DND-41 (cell line): ENCODE results near the gene SERINC5.

ENCODE experiments used
- EZH2 ChIP-seq: IDR thresholded peaks from 3 replicates; pipeline ENCODE4 v1.6.1; 2012; ENCODE audit warnings: borderline replicate concordance, low read depth, mild to moderate bottlenecking, moderate library complexity, low read length, inconsistent platforms; ENCODE audit not compliant: severe bottlenecking
- TF ChIP-seq, protein P1 (sequence below): IDR thresholded peaks from 2 replicates; pipeline ENCODE4 v1.5.1; 2012; ENCODE audit warnings: borderline replicate concordance, low read length, moderate library complexity, mild to moderate bottlenecking; ENCODE audit not compliant: poor library complexity, severe bottlenecking; ENCODE audit errors: extremely low read depth

DNA sequence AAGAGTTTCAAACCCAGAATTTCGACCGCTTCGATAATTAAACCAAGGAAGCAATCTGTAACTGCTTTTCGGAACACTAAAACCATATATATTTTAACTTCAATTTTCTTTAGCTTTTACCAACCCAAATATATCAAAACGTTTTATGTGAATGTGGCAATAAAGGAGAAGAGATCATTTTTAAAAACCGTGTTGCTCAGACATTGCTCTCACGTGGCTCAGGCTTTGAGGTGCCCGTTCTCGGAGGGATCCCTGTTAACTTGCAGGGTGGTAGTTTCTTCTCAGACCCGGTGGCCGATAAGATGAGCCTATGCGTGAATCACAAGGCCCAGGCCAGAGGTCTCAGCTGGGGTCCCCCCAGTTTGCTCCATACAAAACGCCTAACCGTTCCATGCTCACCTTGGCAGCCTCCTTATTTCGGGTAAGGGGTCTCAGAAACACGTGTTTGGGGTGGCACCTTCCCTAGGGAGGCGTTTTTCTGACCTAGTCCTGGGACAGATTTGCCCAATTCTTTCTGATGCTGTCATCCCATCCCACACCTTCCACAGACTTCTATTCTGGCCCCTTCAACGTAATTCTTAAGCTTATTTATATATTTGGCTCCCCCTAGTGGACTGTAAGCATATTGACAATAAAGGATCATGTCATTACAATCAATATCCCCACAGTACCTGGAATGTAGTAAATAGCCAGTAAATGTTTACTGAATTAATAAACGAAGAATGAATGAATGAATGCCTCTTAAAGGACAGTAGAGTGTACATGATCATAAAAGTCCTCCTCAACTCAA, 172.6 kb downstream of the SERINC5 start:
- TF ChIP-seq, protein P1, sequence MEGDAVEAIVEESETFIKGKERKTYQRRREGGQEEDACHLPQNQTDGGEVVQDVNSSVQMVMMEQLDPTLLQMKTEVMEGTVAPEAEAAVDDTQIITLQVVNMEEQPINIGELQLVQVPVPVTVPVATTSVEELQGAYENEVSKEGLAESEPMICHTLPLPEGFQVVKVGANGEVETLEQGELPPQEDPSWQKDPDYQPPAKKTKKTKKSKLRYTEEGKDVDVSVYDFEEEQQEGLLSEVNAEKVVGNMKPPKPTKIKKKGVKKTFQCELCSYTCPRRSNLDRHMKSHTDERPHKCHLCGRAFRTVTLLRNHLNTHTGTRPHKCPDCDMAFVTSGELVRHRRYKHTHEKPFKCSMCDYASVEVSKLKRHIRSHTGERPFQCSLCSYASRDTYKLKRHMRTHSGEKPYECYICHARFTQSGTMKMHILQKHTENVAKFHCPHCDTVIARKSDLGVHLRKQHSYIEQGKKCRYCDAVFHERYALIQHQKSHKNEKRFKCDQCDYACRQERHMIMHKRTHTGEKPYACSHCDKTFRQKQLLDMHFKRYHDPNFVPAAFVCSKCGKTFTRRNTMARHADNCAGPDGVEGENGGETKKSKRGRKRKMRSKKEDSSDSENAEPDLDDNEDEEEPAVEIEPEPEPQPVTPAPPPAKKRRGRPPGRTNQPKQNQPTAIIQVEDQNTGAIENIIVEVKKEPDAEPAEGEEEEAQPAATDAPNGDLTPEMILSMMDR: peak; percentile 90
- TF ChIP-seq EZH2: no peak
